ENCODE measurements around the gene HK1.

GRCh38 chr10:69434926-69435325, 156.6 kb downstream of the HK1 start:
- TF ChIP-seq CTCF (IDR thresholded peaks at IDR 0.05; ENCODE audit: poor library complexity), result no peak
- TF ChIP-seq EZH2 (IDR thresholded peaks at IDR 0.05; ENCODE audit: borderline replicate concordance), result no peak
- TF ChIP-seq EZH2phosphoT487 (IDR thresholded peaks at IDR 0.05; ENCODE audit: low read depth, severe bottlenecking, unreplicated experiment), result no peak

Measured in hepatocyte (in vitro differentiated cells).